ENCODE results near the gene DOCK2. TPM values are rescaled to one million over a fixed set of nuclear protein-coding genes. Genes with fewer than 3 reads are reported as not detected.

The DOCK2 gene
- total RNA-seq, 3 donors from 2014 or later = 13.4 to 43.8 (median 19.8) TPM

- intact Hi-C loops (cut with DNase I; ENCODE audit: low total_unique reads) = no loop called here
- no peak for DNase-seq (ENCODE audit: low spot score in 2 of 2)
Measured at GRCh38 chr5:169904059-169904458, 267.0 kb downstream of the DOCK2 start.

GRCh38 chr5:169904508-169904907 lies 267.4 kb downstream of the DOCK2 start:
- Histone ChIP-seq H3K36me3 (no peaks in the 10 kb centered on the region), H3K4me3 (no peak overlapping the region), H3K4me1 (peaks cover 0 to 3% of the 10 kb centered on the region in 2 donors), H3K27me3 (no peaks in the 10 kb centered on the region), H3K9me3 (no peaks in the 10 kb centered on the region), H3K27ac (no peak overlapping the region)
- intact Hi-C loops (cut with DNase I; ENCODE audit: low total_unique reads) = no loop called here
- no peak for DNase-seq (ENCODE audit: low spot score in 2 of 2)
- TF ChIP-seq, protein P1, sequence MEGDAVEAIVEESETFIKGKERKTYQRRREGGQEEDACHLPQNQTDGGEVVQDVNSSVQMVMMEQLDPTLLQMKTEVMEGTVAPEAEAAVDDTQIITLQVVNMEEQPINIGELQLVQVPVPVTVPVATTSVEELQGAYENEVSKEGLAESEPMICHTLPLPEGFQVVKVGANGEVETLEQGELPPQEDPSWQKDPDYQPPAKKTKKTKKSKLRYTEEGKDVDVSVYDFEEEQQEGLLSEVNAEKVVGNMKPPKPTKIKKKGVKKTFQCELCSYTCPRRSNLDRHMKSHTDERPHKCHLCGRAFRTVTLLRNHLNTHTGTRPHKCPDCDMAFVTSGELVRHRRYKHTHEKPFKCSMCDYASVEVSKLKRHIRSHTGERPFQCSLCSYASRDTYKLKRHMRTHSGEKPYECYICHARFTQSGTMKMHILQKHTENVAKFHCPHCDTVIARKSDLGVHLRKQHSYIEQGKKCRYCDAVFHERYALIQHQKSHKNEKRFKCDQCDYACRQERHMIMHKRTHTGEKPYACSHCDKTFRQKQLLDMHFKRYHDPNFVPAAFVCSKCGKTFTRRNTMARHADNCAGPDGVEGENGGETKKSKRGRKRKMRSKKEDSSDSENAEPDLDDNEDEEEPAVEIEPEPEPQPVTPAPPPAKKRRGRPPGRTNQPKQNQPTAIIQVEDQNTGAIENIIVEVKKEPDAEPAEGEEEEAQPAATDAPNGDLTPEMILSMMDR (IDR thresholded peaks at IDR 0.05) = no peak
- no peak for TF ChIP-seq POLR2AphosphoS5 (IDR thresholded peaks at IDR 0.05)
- TF ChIP-seq POLR2A (IDR thresholded peaks at IDR 0.05) = no peak

More at GRCh38 chr5:169904059-169904458, 267.0 kb downstream of the DOCK2 start:
- Histone ChIP-seq H3K9me3 (no peaks in the 10 kb centered on the region), H3K27me3 (no peaks in the 10 kb centered on the region), H3K36me3 (no peaks in the 10 kb centered on the region), H3K4me1 (peaks cover 0 to 3% of the 10 kb centered on the region in 2 donors), H3K4me3 (no peak overlapping the region), H3K27ac (no peak overlapping the region)
- no peak for TF ChIP-seq POLR2A (IDR thresholded peaks at IDR 0.05)
- TF ChIP-seq, protein P1 (IDR thresholded peaks at IDR 0.05) = no peak
- TF ChIP-seq POLR2AphosphoS5 (IDR thresholded peaks at IDR 0.05) = no peak

DNA sequence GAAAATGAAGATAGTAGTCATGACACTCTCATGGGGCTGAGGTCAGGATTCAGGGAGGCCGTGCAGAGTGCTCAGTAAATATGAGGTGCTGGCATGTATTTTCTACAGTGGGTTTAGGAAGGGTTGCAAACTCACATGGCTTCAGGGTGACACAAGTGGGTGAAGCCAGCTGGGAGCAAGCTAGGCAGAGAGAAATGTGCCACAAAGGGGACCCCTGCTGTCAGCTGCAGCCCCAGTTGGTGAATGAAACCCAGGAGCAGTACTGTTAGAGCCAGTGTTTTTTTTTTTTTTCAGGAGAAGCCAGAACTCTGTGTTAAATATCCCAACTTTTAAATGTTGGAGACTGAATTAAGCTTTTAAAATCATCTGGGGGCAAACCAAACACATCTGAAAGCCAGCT lies 267.9 kb downstream of the DOCK2 start:
- Histone ChIP-seq H3K27me3 (no peaks in the 10 kb centered on the region), H3K9me3 (no peaks in the 10 kb centered on the region), H3K27ac (no peak overlapping the region), H3K36me3 (no peaks in the 10 kb centered on the region), H3K4me1 (peaks cover 0 to 3% of the 10 kb centered on the region in 2 donors), H3K4me3 (no peak overlapping the region)
- no peak for DNase-seq (ENCODE audit: low spot score in 2 of 2)
- intact Hi-C loops (cut with DNase I; ENCODE audit: low total_unique reads) = no loop called here
- TF ChIP-seq POLR2A (IDR thresholded peaks at IDR 0.05) = no peak
- TF ChIP-seq, protein P1 (IDR thresholded peaks at IDR 0.05) = no peak
- no peak for TF ChIP-seq POLR2AphosphoS5 (IDR thresholded peaks at IDR 0.05)

DNA sequence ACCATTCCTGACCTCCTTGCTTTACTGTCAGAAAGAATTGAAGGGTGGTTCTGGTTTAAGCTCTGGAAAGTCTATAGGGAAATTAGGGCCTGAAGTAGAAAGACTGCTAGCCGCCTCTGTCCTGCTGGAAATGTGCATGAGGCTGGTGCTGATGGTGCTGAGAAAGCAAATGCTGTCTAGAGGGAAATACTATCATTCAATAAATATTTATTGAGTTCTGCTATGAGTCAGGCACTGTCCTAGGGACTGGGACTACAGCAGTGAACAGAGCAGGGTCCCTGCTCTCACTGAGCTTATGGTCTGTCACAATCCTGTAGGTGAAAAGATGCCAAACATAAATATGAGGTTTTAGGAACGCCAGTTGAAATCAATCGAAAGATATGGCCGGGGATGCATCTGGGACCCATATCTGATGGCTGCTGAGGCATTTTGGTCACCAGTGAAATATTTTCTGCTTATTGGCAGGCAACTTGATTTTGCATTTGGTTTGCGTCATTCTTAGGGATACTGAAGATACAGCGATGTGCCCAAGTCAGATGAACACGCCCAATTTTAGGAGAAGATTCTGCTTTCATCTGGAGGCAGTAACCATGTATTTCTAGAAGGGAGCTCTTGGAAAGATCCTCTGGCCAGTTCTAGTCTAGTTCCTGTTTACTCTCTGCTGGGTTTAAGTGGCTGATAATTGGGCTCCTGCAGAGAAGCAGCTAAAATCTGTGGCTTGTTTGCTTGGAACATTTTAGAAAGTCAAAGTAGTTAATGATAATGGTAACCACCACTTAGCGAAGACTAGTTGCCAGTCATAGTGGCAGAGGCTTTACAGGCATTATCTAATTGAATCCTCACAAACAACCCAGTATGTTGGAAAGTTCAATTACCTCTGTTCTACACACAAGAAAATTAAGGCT lies 269.9 kb downstream of the DOCK2 start:
- intact Hi-C loops (cut with DNase I; ENCODE audit: low total_unique reads) = no loop called here
- Histone ChIP-seq H3K27ac (no peak overlapping the region), H3K36me3 (no peaks in the 10 kb centered on the region), H3K27me3 (no peaks in the 10 kb centered on the region), H3K4me3 (no peak overlapping the region), H3K9me3 (no peaks in the 10 kb centered on the region), H3K4me1 (peaks cover 0 to 3% of the 10 kb centered on the region in 2 donors)
- no peak for DNase-seq (ENCODE audit: low spot score in 2 of 2)
- no peak for TF ChIP-seq POLR2A (IDR thresholded peaks at IDR 0.05)
- no peak for TF ChIP-seq POLR2AphosphoS5 (IDR thresholded peaks at IDR 0.05)
- TF ChIP-seq, protein P1 (IDR thresholded peaks at IDR 0.05) = no peak

DNA sequence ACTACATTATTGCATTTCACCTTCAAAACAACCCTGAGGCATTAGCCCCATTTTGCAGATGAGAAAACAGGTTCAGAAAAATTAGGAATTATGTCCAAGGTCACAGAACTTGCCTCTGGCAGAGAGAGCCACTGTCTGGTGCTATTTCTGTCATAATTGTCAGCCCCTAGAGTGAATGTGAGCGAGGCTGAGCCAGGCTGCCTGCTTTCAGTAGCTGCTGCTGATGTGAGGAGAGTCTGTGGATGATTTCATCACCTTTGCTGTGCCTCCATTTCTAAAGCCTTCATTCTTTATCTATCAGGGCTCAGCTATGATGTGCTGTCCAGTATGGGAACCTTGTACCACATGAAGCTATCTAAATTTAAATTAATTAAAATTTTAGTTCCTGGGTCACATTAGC lies 271.8 kb downstream of the DOCK2 start:
- no peak overlapping the region for H3K27ac ChIP-seq
- no peak overlapping the region for H3K4me3 ChIP-seq
- no peaks in the 10 kb centered on the region for H3K27me3 ChIP-seq
- no peaks in the 10 kb centered on the region for H3K36me3 ChIP-seq
- DNase-seq (ENCODE audit: low spot score in 2 of 2) = no peak
- TF ChIP-seq POLR2AphosphoS5 (IDR thresholded peaks at IDR 0.05) = no peak
- no peak for TF ChIP-seq POLR2A (IDR thresholded peaks at IDR 0.05)
- TF ChIP-seq, protein P1 (IDR thresholded peaks at IDR 0.05) = no peak
- peaks cover 0 to 3% of the 10 kb centered on the region in 2 donors for H3K4me1 ChIP-seq
- H3K9me3 ChIP-seq = no peaks in the 10 kb centered on the region
- intact Hi-C loops (cut with DNase I; ENCODE audit: low total_unique reads) = no loop called here
